NK-92 (cell line): ENCODE measurements around the gene TNFSF13B.

Experiments used
- DNase-seq: peaks from one replicate; lab custom pipeline; 2025; ENCODE audit not compliant: unreplicated experiment; lab: John Stamatoyannopoulos, UW

Gene TNFSF13B

DNA sequence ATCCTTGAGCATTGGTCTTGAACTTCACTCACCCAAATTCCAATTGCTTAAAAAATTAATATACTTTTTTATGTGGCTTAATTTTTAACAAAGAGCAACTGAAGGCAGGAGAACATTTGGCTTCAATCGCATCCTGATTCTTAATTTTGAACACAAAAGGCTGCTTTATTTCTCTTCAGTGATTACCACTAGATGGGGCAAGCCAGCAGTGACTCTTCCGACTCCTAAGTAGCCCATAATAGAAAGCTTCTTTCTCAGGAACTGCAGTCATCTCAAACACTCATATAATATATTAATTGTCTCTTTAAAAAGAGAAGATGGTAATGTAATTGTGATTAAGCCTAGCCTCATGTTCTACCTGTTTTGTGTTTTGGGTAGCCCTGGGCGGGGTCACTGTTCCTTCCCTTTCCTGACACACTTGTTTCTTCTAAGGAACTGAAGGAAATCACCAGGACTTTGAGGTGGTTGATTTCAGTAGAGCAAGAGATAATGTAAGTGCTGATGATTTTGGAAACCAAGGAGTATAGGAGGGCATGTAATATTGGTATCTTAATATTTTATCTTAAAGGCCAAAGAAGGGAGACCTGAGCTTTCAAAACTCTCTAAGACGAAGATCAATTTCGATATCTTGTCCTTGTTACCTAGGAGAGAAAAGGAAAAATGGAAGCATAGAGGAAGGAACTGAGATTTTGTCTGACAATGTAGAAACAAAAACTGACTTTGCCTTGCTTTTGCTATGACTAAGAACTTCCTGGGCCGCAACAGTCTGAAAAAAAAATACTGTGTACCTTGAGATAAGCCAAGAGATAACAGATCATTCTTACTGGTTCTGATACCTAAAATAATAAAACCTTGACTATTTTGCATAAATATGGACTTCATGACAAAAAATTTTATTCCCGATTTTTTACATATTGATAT is 73.1 kb downstream of the TNFSF13B start:
- no peak for DNase-seq

DNA sequence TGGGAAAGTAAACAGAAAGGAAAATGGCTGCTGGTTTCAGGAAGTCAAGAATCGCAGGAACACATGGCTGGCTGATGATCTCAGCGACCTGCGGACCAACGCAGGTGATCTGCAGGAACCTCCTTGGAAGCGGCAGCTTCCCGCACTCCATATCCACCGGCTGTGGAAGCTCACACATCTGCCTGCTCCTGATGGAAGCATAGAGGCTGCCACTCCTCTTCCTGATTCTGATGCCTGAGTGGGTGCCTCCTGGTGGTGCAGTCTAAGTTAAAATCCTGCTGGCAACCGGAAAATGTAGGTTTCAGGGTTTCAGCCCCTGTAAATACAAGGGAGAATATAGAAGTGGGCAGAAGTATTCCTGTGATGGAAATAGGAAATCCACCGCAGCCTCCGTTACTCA is 75.5 kb downstream of the TNFSF13B start:
- no peak for DNase-seq

DNA sequence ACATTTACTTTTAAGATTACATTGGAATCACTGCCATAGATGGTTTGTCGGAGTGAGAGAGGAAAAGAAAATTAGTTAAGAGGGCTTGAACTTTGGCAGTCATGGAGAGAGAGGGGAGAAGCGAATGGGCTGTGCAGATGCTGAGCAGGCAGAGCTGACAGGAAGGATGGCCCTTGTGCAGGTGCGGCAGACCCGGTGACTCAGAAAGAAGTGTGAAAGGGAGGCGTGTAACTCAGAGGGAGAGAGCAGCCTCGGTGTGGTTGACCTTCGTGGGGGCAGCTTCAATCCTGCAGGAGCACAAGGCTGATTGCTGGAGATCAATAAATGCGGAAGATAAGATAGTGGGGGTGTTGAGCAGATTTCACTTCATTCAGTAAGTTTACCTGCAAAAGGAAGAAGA is 76.9 kb downstream of the TNFSF13B start:
- DNase-seq, result no peak

DNA sequence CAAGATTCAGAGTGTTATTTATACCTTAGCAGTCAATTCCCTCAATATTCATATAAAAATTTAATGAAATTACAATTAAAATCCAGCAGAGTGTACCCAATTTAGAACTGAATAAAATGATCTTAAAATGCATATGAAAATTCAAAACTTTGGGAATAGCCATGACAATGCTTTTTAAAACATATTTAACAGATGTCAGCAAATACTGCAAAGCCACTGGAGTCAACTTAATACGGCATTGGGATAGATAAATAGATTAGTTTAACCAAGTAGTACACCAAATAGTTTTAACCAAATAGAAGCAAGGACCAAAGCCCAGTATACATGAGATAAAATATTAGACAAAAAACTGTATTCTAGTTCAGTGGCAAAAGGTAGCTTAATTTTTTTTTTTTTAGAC is 79.8 kb downstream of the TNFSF13B start:
- DNase-seq, result no peak

DNA sequence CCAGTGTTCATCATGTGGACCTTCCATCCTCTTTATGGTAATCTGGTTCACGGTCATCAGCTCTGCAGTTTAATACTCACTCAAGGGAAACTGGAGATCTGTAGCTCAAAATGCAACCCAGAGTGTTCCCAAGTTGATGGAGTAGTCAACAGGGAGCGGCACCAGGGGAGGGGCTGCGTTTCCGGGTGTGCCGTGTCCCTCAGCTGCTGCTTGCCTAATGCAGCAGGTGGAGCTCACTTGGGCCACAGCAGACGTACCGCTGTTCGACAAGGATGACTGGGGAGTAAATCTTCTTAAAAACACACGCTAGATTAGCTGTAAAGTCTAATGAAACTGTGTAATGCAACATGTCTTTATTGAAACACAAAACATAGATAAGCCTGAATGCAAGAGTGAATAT is 81.1 kb downstream of the TNFSF13B start:
- no peak for DNase-seq

DNA sequence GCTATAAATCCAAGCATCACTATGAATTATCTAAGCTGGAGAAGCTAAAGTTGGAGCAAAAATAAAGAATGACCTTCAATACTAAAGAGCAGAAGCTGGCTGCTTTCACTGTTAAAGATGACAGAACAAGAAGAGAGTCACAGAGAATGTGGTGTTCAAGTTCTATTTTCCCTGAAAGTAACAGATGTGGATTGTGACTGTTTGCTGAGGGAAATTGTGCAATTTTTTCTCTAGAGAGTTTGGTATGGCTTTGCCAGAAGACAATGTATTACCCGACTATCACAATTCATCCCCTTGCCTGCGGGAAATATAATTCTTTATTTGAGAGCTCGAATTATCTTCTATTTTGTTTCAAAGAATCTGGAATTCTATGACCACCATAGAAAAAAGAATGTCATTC is 83.1 kb downstream of the TNFSF13B start:
- no peak for DNase-seq

DNA sequence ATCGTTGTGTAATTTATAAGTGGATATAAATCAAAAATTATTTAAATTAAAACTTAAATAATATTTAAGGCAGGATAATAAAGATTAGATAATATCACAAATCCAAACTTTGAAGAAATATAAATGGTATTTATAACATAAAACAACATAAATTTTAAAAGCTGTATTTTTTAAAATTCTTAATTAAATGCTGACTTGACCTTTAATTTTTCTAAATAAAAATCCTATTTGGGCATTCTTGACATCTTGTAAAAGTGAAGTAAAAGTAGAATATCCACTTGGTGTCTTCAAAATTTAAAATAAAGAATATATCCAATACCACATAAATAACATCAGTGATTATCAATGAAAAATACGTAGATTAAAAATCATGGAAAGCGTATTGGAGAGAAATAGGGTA is 87.7 kb downstream of the TNFSF13B start:
- DNase-seq, result no peak
